EH (cell line): ENCODE results near the gene EZR.
A peak's percentile ranks its signal among the peaks of the same experiment; 100 is the strongest.

Experiments used
- DNase-seq: peaks from one replicate; pipeline ENCODE4 v3.0.0-alpha.2; 2015; ENCODE audit warnings: low read depth

The EZR gene

GRCh38 chr6:158817728-158818580 is 1.2 kb downstream of the EZR start:
- DNase-seq: peak; percentile 81

- DNase-seq: peak; percentile 43
These were observed 2.1 kb downstream of the EZR start for GRCh38 chr6:158816803-158817727.

GRCh38 chr6:158816329-158816728 is 2.8 kb downstream of the EZR start:
- no peak for DNase-seq

GRCh38 chr6:158815907-158816306 is 3.3 kb downstream of the EZR start:
- DNase-seq: no peak

- DNase-seq: no peak
These were observed 3.8 kb downstream of the EZR start for GRCh38 chr6:158815379-158815724.

GRCh38 chr6:158813032-158813431 is 6.1 kb downstream of the EZR start:
- no peak for DNase-seq

- no peak for DNase-seq
These were observed 6.6 kb downstream of the EZR start for GRCh38 chr6:158812611-158813010.

- DNase-seq: no peak
These were observed 8.7 kb downstream of the EZR start for GRCh38 chr6:158810155-158811095.

- no peak for DNase-seq
These were observed 10.1 kb downstream of the EZR start for GRCh38 chr6:158808941-158809678.

- no peak for DNase-seq
These were observed 10.7 kb downstream of the EZR start for GRCh38 chr6:158808442-158808833.

- DNase-seq: no peak
These were observed 11.4 kb downstream of the EZR start for GRCh38 chr6:158807515-158808441.

- DNase-seq: no peak
These were observed 13.3 kb downstream of the EZR start for GRCh38 chr6:158805698-158806377.

GRCh38 chr6:158804207-158804606 is 15.0 kb downstream of the EZR start:
- no peak for DNase-seq

- peak; percentile 70 for DNase-seq
These were observed 15.4 kb downstream of the EZR start for GRCh38 chr6:158803733-158804143.

GRCh38 chr6:158801655-158802294 is 17.4 kb downstream of the EZR start:
- no peak for DNase-seq

GRCh38 chr6:158799051-158799792 is 19.9 kb downstream of the EZR start:
- peak; percentile 68 for DNase-seq

- no peak for DNase-seq
These were observed 20.9 kb downstream of the EZR start for GRCh38 chr6:158798311-158798710.
